ENCODE results near the gene DIABLO. TPM values are rescaled to one million over a fixed set of nuclear protein-coding genes. Genes with fewer than 3 reads are reported as not detected.

Gene DIABLO
- total and polyA plus RNA-seq, 12 donors: 18.1 to 68.6 (median 32.8) TPM

GRCh38 chr12:122171399-122171798, 54.5 kb downstream of the DIABLO start:
- Histone ChIP-seq H3K4me3 (no peak overlapping the region), H3K27ac (no peak overlapping the region), H3K9me3 (no peaks in the 10 kb centered on the region), H3K4me1 (no peaks in the 10 kb centered on the region), H3K36me3 (no peaks in the 10 kb centered on the region), H3K27me3 (peaks cover 0 to 9% (median 0%) of the 10 kb centered on the region in 7 donors)
- WGBS, 2 donors: 90 to 92% methylated on average over 5 of the region's 5 CpGs
- intact Hi-C loops (cut with DNase I): no loop called here
- TF ChIP-seq, protein P1, sequence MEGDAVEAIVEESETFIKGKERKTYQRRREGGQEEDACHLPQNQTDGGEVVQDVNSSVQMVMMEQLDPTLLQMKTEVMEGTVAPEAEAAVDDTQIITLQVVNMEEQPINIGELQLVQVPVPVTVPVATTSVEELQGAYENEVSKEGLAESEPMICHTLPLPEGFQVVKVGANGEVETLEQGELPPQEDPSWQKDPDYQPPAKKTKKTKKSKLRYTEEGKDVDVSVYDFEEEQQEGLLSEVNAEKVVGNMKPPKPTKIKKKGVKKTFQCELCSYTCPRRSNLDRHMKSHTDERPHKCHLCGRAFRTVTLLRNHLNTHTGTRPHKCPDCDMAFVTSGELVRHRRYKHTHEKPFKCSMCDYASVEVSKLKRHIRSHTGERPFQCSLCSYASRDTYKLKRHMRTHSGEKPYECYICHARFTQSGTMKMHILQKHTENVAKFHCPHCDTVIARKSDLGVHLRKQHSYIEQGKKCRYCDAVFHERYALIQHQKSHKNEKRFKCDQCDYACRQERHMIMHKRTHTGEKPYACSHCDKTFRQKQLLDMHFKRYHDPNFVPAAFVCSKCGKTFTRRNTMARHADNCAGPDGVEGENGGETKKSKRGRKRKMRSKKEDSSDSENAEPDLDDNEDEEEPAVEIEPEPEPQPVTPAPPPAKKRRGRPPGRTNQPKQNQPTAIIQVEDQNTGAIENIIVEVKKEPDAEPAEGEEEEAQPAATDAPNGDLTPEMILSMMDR (IDR thresholded peaks at IDR 0.05): no peak
- no peak for DNase-seq
- no peak for ATAC-seq

- Histone ChIP-seq H3K9me3 (no peaks in the 10 kb centered on the region), H3K27me3 (peaks cover 0 to 9% (median 0%) of the 10 kb centered on the region in 7 donors), H3K4me3 (no peak overlapping the region), H3K4me1 (no peaks in the 10 kb centered on the region), H3K27ac (no peak overlapping the region), H3K36me3 (no peaks in the 10 kb centered on the region)
- TF ChIP-seq, protein P1 (IDR thresholded peaks at IDR 0.05): no peak
- DNase-seq: no peak
- no peak for ATAC-seq
- intact Hi-C loops (cut with DNase I): no loop called here
- WGBS, 2 donors: 91 to 93% methylated on average over 3 of the region's 3 CpGs
These were observed 57.4 kb downstream of the DIABLO start for GRCh38 chr12:122168492-122168891.

DNA sequence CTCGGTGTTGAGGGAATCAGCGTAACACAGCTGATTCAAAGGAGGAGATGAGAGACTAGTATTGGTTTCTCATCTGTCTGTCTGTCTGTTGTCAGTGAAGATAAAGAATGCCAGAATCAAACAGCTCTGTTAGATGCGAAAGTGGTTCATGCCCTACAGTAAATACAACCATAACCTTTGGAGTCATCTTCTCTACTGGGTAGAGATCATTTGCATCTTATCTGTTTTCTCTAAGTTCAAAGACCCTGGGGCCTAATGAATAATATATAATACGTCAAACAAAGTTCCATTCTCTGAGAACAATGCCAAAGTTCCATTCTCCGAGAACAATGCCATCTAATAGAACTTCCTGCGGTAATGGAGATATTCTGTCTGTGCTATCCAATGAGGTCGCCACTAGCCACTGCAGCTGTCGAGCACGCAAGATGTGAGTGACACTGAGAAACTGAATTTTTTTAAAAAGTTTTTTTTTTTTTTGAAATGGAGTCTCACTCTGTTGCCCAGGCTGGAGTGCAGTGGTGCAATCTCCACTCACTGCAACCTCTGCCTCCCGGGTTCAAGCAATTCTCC, 58.4 kb downstream of the DIABLO start:
- 77 to 78% methylated on average over 10 of the region's 10 CpGs for WGBS, 2 donors
- TF ChIP-seq, protein P1 (IDR thresholded peaks at IDR 0.05): no peak

DNA sequence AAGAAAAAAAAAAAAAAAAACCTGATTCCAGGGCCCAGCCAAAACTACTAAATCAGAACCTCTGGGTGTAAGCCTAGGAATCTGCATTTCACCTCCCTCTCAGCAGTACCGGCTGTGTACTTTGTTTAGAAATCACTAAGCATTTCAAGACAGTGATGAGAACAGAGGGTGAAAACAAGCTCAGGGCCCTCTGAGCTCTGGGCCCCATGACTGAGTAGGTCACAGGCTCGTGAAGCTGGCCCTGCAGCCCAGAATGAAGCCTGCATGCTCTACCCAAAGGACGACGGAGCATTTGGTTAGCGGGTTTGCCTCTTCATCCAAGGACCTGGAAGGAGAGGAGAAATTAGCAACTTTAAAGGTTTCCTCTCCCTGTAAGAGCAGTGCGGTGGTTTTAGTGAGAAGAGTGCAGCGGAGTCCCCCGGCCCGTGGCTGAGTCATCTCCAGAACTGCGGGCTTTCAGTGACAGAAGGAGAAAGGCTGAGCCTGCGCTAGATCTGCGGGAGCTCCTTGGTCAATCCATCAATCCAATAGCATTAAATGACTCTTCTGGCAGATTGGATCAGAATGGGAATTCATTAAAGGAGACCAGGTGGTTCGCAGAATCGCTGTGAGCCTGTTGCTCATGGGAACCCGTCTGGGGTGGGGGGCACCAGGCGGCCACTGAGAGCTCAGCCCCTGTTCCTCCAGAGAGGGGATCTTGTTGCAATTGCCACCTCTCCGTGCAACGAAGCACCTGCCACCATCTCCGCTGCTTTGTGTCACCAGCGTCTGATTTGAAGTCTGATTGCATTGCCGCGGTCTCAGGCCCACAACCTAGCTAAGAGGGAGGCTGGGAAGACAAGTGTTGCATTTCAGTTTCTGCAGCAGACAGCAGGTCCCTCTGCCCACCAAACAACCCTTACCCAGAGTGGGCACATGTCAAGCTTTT, 59.2 kb downstream of the DIABLO start:
- WGBS, 2 donors: 82 to 83% methylated on average over 22 of the region's 22 CpGs
- ATAC-seq (no peak), DNase-seq (no peak)
- Histone ChIP-seq H3K27me3 (peaks cover 0 to 6% (median 0%) of the 10 kb centered on the region in 7 donors), H3K27ac (no peak overlapping the region), H3K9me3 (no peaks in the 10 kb centered on the region), H3K4me1 (no peaks in the 10 kb centered on the region), H3K36me3 (no peaks in the 10 kb centered on the region), H3K4me3 (no peak overlapping the region)
- TF ChIP-seq, protein P1 (IDR thresholded peaks at IDR 0.05): no peak
- intact Hi-C loops (cut with DNase I): no loop called here

More for the DNA sequence above, 58.4 kb downstream of the DIABLO start:
- intact Hi-C loops (cut with DNase I): no loop called here
- DNase-seq (no peak), ATAC-seq (no peak)
- H3K27ac ChIP-seq: no peak overlapping the region
- H3K4me3 ChIP-seq: no peak overlapping the region
- H3K4me1 ChIP-seq: no peaks in the 10 kb centered on the region
- H3K9me3 ChIP-seq: no peaks in the 10 kb centered on the region
- H3K36me3 ChIP-seq: no peaks in the 10 kb centered on the region
- H3K27me3 ChIP-seq: peaks cover 0 to 9% (median 0%) of the 10 kb centered on the region in 7 donors

All from heart right ventricle (tissue), 16 donors.